ENCODE measurements around the gene EBP.

EBP gene

GRCh38 chrX:48574270-48575266 is 53.0 kb downstream of the EBP start, which contains the start of gene RBM3:
TSS of gene RBM3 (plus strand) at chrX:48574484. CDS start at chrX:48575181, 697 bp downstream.
- FAIRE-seq (peak; percentile 20), DNase-seq (ENCODE audit: insufficient read length, low spot score) (peak; percentile 83)

- FAIRE-seq (no peak), DNase-seq (ENCODE audit: insufficient read length, low spot score) (no peak)
Measured at GRCh38 chrX:48575642-48576041, 54.0 kb downstream of the EBP start.

GRCh38 chrX:48576108-48576507 is 54.5 kb downstream of the EBP start:
- FAIRE-seq (no peak), DNase-seq (ENCODE audit: insufficient read length, low spot score) (no peak)
